Subcutaneous preadipocyte (primary cell): ENCODE measurements around the gene OR2W1. TPM values are rescaled to one million over a fixed set of nuclear protein-coding genes. Genes with fewer than 3 reads are reported as not detected.

ENCODE experiments used
- total RNA-seq: library from RNA; depleted of rRNA; stranded (reverse); fragments of >200 nt; gene quantifications from 2 replicates; pipeline ENCODE4 v1.2.3, GENCODE V29; 2012

OR2W1 gene, protein sequence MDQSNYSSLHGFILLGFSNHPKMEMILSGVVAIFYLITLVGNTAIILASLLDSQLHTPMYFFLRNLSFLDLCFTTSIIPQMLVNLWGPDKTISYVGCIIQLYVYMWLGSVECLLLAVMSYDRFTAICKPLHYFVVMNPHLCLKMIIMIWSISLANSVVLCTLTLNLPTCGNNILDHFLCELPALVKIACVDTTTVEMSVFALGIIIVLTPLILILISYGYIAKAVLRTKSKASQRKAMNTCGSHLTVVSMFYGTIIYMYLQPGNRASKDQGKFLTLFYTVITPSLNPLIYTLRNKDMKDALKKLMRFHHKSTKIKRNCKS
- total RNA-seq, result not detected in 2 replicates

DNA sequence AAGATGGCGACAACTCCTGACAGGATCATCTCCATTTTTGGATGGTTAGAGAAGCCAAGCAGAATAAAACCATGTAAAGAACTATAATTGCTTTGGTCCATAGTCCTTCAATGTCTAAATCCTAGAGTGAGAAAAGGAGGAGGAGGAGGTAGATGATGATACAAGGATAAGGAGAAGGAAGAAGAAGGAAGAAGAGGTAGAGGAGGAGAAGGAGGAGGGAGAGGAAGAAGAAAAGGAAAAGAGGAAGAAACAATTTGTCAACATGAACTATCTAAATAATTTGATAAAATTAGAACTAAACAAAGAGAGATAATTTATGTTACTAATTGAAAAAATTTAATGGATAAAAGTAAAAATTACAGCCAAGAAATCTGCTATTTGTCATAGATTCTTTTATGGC is at the start of gene OR2W1:
Gene OR2W1 (minus strand): TSS at position 101 of the 400 bp plus-strand sequence. CDS start 0 bp downstream, at position 101.

DNA sequence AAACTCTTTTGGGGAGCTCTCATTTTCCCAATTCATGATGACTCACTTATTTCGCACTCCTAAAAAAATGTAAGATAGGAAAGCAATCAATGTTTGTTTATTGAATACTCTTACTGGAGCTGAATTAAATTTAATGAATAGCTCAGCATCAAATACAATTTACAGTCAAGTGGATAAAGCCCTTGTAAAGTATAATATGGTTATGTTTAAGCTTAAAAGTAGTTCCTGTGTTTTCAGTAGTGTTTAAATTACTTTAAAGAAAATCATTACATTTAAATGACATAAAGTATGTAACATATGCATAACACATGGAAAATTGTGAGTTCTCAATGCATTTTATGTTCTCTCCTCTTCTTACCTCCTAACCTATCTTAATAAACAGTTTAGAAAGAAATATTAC is 42.2 kb upstream of the OR2W1 start, which contains the start of gene OR2B3:
Gene OR2B3 (minus strand): TSS at position 101 of the 400 bp plus-strand sequence. CDS start 65 bp downstream, at position 36.

GRCh38 chr6:29005183-29005885 is 39.6 kb downstream of the OR2W1 start, which contains the start of gene ZNF311:
Gene ZNF311, minus strand, starts transcription at chr6:29005315. Its CDS starts 1,361 bp downstream, at chr6:29003954.

Other genes with a start within 250 kb of the OR2W1 start
- gene TRIM27, start 121.2 kb downstream of the OR2W1 start, total RNA-seq, result 59.2 and 72.5 TPM in 2 replicates
- 0.98 and 1.1 TPM in 2 replicates for gene ZNF311, start 39.9 kb downstream of the OR2W1 start, total RNA-seq
- not detected in 2 replicates for gene OR2B3, start 42.1 kb upstream of the OR2W1 start, total RNA-seq
- not detected in 2 replicates for gene OR2J1, start 54.3 kb upstream of the OR2W1 start, total RNA-seq
- not detected in 2 replicates for gene OR2J3, start 62.9 kb upstream of the OR2W1 start, total RNA-seq
- gene OR2J2, start 125.7 kb upstream of the OR2W1 start, total RNA-seq, result not detected in 2 replicates